Measurements from ENCODE around the gene LRP11. TPM values are rescaled to one million over a fixed set of nuclear protein-coding genes. Genes with fewer than 3 reads are reported as not detected.

The LRP11 gene
- total and polyA plus RNA-seq, 9 of the 15 experiments (the other 6 are each of a cell fraction or from before 2014, with no cell fraction given), result 0.51 to 3.5 (median 2.4) TPM

DNA sequence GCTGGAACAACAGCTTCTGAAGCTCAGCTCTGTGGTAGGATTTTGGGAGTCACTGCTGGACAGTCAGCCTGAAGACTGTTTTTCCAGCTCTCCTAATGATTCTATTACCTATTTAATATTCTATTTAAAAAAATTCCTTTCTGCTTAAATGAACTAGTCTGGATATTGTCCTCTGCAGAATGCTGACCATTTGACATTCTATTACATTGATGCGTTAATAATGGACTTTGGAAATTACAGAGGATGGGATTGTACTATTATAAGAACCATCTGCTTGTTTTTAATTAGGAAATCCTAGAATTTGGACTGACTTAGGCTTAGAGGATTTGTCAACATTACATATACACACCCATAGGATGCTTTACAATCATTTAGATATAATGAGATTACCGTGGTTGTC is 19.7 kb downstream of the LRP11 start (continued):
- TF ChIP-seq, protein P1, sequence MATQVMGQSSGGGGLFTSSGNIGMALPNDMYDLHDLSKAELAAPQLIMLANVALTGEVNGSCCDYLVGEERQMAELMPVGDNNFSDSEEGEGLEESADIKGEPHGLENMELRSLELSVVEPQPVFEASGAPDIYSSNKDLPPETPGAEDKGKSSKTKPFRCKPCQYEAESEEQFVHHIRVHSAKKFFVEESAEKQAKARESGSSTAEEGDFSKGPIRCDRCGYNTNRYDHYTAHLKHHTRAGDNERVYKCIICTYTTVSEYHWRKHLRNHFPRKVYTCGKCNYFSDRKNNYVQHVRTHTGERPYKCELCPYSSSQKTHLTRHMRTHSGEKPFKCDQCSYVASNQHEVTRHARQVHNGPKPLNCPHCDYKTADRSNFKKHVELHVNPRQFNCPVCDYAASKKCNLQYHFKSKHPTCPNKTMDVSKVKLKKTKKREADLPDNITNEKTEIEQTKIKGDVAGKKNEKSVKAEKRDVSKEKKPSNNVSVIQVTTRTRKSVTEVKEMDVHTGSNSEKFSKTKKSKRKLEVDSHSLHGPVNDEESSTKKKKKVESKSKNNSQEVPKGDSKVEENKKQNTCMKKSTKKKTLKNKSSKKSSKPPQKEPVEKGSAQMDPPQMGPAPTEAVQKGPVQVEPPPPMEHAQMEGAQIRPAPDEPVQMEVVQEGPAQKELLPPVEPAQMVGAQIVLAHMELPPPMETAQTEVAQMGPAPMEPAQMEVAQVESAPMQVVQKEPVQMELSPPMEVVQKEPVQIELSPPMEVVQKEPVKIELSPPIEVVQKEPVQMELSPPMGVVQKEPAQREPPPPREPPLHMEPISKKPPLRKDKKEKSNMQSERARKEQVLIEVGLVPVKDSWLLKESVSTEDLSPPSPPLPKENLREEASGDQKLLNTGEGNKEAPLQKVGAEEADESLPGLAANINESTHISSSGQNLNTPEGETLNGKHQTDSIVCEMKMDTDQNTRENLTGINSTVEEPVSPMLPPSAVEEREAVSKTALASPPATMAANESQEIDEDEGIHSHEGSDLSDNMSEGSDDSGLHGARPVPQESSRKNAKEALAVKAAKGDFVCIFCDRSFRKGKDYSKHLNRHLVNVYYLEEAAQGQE (IDR thresholded peaks at IDR 0.05; ENCODE audit: borderline replicate concordance), result no peak
- TF ChIP-seq, protein P1 (CRISPR knock-in tag; IDR thresholded peaks at IDR 0.05; ENCODE audit: low read depth), result no peak
- TF ChIP-seq, protein P2, sequence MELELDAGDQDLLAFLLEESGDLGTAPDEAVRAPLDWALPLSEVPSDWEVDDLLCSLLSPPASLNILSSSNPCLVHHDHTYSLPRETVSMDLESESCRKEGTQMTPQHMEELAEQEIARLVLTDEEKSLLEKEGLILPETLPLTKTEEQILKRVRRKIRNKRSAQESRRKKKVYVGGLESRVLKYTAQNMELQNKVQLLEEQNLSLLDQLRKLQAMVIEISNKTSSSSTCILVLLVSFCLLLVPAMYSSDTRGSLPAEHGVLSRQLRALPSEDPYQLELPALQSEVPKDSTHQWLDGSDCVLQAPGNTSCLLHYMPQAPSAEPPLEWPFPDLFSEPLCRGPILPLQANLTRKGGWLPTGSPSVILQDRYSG (tag; conservative IDR thresholded peaks at IDR 0.05; ENCODE audit: low read depth), result no peak
